Stimulated activated naive CD8-positive, alpha-beta T cell treated with anti-CD3 and anti-CD28 coated beads, Interleukin-15, amount 100 ng/mL, for 72 hours (primary cell): ENCODE measurements around the gene NCDN.
"Not testable (repeated sequence)": the region's sequence is repeated elsewhere in the genome, so short reads cannot be mapped to it uniquely, and the experiment has no call there.

Experiments
- ATAC-seq: fragments of 150-1000 bp; cut with Tn5 transposase; 2 replicates; pipeline ENCODE4 v1.10.0; 2021; ENCODE audit warnings: mild to moderate bottlenecking, moderate library complexity
- DNase-seq, 2 donors: peaks; one replicate each; pipeline ENCODE4 v3.0.0; 2021 to 2022
- H3K27ac Mint-ChIP-seq, 2 donors: one replicate each; pipeline ENCODE4 v1.8.0; 2022; ENCODE audit warnings: mild to moderate bottlenecking in 2 of 2, mixed read lengths in 2 of 2, moderate library complexity in 2 of 2
- H3K27me3 Mint-ChIP-seq: one replicate; pipeline ENCODE4 v1.8.0; 2022; ENCODE audit warnings: mixed read lengths
- H3K4me1 Mint-ChIP-seq: one replicate; pipeline ENCODE4 v1.8.0; 2022; ENCODE audit warnings: mild to moderate bottlenecking, mixed read lengths
- H3K4me3 Mint-ChIP-seq, 2 donors: one replicate each; pipeline ENCODE4 v1.8.0; 2022; ENCODE audit warnings: mild to moderate bottlenecking in 2 of 2, mixed read lengths in 2 of 2, moderate library complexity in 1 of 2
- H3K9me3 Mint-ChIP-seq, 2 donors: one replicate each; pipeline ENCODE4 v1.8.0; 2022; ENCODE audit warnings: mixed read lengths in 2 of 2

The NCDN gene

DNA sequence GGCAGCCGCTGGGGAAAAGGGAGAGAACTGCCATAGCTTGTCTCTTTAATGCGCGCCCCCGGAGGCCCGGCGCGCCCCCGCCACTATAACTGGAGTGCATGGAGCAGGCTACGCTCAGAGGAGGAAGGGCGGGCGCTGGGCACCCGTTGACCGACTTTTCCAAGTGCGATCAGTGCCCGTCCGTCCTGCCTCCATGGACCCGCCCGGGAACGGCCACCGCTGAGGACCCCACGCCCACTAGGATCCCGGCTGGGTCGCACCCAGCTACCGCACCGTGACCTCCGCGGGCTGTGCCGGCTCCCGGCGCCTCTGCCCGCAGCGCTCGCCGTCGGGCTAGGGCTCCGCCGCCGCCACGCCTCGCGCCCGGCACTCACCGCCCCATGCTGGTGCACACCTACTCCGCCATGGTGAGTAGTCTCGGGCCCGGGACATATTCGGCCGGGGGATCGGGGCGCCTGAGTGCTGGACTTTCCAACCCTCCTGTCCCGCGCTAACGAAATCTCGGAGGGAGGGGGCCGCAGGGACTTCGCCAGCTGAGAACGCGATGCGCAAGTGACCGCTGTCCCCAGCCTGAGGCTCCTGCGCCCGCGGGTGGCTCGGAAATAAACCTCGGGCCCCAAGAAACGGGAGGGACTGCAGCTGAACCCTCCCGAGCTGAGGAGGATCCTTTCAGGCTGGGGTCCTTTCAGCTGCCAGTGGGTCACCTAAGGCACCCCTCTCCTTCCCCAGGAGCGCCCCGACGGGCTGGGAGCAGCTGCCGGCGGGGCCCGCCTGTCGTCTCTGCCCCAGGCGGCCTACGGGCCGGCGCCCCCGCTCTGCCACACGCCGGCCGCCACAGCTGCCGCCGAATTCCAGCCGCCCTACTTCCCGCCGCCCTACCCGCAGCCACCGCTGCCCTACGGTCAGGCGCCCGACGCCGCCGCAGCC lies 15.9 kb downstream of the NCDN start, which contains the start of gene TFAP2E:
TFAP2E (plus strand) TSS at position 117 of the 927 bp plus-strand sequence; CDS start at position 381, 264 bp downstream.
- peak within 1 kb of the TSS in 1 of 2 donors; percentile 46 for H3K4me3 Mint-ChIP-seq
- H3K27ac Mint-ChIP-seq: no peak within 1 kb of the TSS
- DNase-seq (no peak), ATAC-seq (no peak)
- no peaks in the 10 kb centered on the region for H3K9me3 Mint-ChIP-seq
- H3K4me1 Mint-ChIP-seq: peaks cover 33% of the 10 kb centered on the region
- H3K27me3 Mint-ChIP-seq: peaks cover 41% of the 10 kb centered on the region

DNA sequence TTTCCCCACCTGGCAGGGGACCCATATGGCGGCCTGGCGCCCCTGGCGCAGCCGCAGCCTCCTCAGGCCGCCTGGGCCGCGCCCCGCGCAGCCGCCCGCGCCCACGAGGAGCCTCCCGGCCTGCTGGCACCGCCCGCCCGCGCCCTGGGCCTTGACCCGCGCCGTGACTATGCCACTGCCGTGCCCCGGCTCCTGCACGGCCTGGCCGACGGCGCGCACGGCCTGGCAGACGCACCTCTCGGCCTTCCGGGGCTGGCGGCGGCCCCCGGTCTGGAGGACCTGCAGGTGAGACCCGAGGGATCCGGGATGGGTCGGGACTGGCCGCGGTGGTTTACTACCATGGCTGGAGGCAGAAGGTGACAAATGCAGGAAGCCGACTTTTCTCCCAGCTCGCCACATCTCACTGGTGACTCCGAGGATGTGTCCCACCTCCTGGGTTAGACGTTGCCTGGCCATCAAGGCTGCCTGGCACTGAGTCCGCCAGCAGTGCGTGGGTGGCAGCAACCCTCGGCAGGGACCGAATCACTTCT lies 16.6 kb downstream of the NCDN start:
- Mint-ChIP-seq H3K4me3 (no peak overlapping the region), H3K9me3 (no peaks in the 10 kb centered on the region), H3K4me1 (peaks cover 29% of the 10 kb centered on the region), H3K27ac (no peak overlapping the region), H3K27me3 (peaks cover 41% of the 10 kb centered on the region)
- no peak for DNase-seq
- peak; percentile 11 for ATAC-seq

DNA sequence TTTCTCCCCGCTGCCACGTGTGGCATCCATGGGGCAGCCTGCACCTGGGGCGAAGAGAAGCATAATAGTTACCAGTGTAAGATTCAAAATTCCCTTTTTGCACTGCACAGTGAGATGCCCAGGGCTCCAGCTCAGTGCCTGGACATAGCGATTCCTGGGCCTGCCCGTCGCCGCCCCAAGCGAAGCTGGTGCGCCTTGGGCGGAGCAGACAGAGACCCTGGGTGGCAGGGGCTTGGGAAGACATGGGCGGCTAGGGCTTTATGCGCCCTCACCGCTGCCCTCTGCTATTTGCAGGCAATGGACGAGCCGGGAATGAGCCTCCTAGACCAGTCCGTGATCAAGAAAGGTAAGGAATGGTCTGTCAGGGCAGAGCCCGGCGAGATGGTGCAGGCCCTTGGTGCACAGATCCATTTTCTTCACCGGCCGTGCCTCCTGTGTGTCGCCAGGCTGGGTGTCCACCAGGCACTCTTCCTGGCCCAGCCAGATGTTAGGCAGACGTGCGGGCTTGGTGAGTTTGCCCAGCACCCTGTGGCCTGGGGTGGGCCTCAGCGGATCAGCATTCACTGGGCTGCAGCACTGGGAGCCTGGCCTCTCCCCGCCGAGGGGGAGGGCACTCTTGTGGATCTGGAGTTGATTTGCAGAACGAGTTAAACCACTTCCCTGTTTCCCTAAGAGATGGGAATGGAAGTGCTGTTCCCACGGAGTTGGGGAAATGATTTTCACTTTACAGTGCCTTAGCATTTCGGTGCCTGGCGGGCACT lies 17.2 kb downstream of the NCDN start:
- no peak overlapping the region for H3K27ac Mint-ChIP-seq
- DNase-seq: no peak
- no peak for ATAC-seq
- H3K9me3 Mint-ChIP-seq: no peaks in the 10 kb centered on the region
- no peak overlapping the region for H3K4me3 Mint-ChIP-seq
- peaks cover 41% of the 10 kb centered on the region for H3K27me3 Mint-ChIP-seq
- peaks cover 28% of the 10 kb centered on the region for H3K4me1 Mint-ChIP-seq

DNA sequence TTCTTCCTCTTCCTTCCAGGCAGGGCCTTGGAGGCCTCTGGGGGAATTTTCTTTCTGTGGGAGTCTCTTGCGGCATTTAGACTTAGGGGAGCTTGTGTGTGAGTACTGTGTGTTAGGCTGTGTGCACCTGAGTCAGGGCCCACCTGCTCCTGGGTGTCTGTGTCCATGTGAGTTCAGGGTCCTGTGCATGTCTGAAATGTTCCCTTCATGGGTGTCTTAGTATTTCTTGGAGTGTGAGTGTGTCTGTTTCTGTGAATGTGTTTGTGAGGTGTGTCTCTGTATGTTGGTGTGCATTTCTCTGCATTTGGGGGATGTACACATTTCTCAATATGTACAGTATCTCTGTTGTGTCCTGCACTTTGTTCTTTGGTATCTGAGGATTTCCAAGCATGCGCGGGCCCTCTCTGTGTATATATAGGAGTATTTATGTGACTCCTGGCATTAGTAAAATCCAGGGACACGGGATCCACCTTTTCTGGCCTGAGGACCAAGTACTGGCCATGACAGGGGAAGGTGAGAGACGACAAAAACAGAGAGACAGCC lies 17.9 kb downstream of the NCDN start:
- DNase-seq (no peak), ATAC-seq (no peak)
- H3K4me1 Mint-ChIP-seq: peaks cover 28% of the 10 kb centered on the region
- no peak overlapping the region for H3K4me3 Mint-ChIP-seq
- peaks cover 41% of the 10 kb centered on the region for H3K27me3 Mint-ChIP-seq
- H3K27ac Mint-ChIP-seq: no peak overlapping the region
- H3K9me3 Mint-ChIP-seq: no peaks in the 10 kb centered on the region

DNA sequence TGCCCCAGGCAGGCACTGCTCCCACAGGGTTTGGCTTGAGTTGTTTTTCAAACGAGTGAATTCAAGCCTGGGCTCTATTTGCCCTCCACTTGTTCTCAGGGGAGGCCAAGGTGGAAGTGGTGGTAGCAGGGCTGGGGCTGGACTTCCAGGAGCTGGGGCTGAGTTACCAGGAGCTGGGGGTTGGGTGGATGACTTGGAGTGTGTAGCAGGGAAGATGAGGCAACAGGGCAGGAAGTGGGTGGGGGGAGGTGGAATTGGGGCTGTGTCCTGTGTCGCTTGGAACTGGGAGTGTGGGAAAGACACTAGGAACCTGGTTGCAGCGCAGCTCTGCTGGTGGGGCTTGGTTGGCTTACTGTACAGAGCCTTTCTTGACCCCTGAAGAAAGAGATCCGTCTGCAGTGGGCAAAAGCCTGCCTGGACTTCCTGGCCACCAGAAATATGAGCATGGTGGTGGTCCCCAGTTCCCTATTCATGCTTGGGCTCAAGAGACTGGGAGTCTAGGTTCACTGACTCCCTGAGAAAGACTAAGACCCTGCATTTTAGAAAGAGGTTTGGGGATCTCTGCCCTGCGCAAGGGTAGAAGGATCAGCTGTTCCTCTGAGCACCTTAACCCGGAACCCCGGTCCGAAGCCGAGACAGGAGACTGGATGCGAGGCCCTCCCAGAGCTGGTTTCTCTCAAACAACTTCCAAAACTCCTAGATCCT lies 18.6 kb downstream of the NCDN start:
- Mint-ChIP-seq H3K27ac (peak overlapping the region; percentile 80 to 91), H3K4me1 (peaks cover 28% of the 10 kb centered on the region)

GRCh38 chr1:35576766-35577070 lies 19.1 kb downstream of the NCDN start:
- Mint-ChIP-seq H3K4me3 (peak overlapping the region; percentile 87 to 94), H3K4me1 (peaks cover 28% of the 10 kb centered on the region), H3K27me3 (peaks cover 41% of the 10 kb centered on the region), H3K27ac (peak overlapping the region; percentile 80 to 91)
- ATAC-seq, H3K9me3 Mint-ChIP-seq, DNase-seq: not testable (repeated sequence)

More for the DNA sequence above, 18.6 kb downstream of the NCDN start:
- no peak for ATAC-seq
- Mint-ChIP-seq H3K27me3 (peaks cover 41% of the 10 kb centered on the region), H3K9me3 (no peaks in the 10 kb centered on the region), H3K4me3 (peak overlapping the region; percentile 79 to 80)
- DNase-seq: no peak

- ATAC-seq (peak; percentile 90), DNase-seq (peak; percentile 68 to 79)
- Mint-ChIP-seq H3K27ac (peak overlapping the region; percentile 97), H3K27me3 (peaks cover 35% of the 10 kb centered on the region), H3K9me3 (no peaks in the 10 kb centered on the region), H3K4me3 (peak overlapping the region; percentile 87 to 94), H3K4me1 (peaks cover 28% of the 10 kb centered on the region)
These were observed 19.7 kb downstream of the NCDN start for GRCh38 chr1:35577071-35577998.

GRCh38 chr1:35580949-35581388 lies 23.4 kb downstream of the NCDN start:
- Mint-ChIP-seq H3K4me1 (peaks cover 24% of the 10 kb centered on the region), H3K9me3 (no peaks in the 10 kb centered on the region), H3K4me3 (no peak overlapping the region), H3K27ac (no peak overlapping the region), H3K27me3 (peaks cover 15% of the 10 kb centered on the region)
- DNase-seq (no peak), ATAC-seq (no peak)

DNA sequence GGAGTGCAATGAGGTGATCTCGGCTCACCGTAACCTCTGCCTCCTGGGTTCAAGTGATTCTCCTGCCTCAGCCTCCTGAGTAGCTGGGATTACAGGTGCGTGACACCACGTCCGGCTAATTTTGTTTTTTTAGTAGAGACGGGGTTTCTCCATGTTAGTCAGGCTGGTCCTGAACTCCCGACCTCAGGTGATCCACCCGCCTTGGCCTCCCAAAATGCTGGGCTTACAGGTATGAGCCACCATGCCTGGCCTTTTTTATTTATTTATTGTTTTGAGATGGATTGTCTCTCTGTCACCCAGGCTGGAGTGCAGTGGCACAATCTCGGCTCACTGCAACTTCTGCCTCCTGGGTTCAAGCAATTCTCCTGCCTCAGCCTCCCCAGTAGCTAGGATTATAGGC lies 24.0 kb downstream of the NCDN start:
- not testable (repeated sequence) for H3K9me3 Mint-ChIP-seq, ATAC-seq, H3K27ac Mint-ChIP-seq, DNase-seq, H3K27me3 Mint-ChIP-seq, H3K4me3 Mint-ChIP-seq
- H3K4me1 Mint-ChIP-seq: peaks cover 18% of the 10 kb centered on the region

GRCh38 chr1:35585281-35585680 lies 27.7 kb downstream of the NCDN start:
- H3K4me3 Mint-ChIP-seq: no peak overlapping the region
- no peaks in the 10 kb centered on the region for H3K4me1 Mint-ChIP-seq
- H3K27me3 Mint-ChIP-seq: no peaks in the 10 kb centered on the region
- H3K9me3 Mint-ChIP-seq: no peaks in the 10 kb centered on the region
- no peak overlapping the region for H3K27ac Mint-ChIP-seq
- no peak for ATAC-seq
- DNase-seq: no peak

- not testable (repeated sequence) for H3K4me3 Mint-ChIP-seq, H3K4me1 Mint-ChIP-seq, ATAC-seq, H3K27me3 Mint-ChIP-seq, H3K27ac Mint-ChIP-seq, H3K9me3 Mint-ChIP-seq, DNase-seq
These were observed 28.2 kb downstream of the NCDN start for GRCh38 chr1:35585805-35586204.

GRCh38 chr1:35586808-35587207 lies 29.2 kb downstream of the NCDN start:
- Mint-ChIP-seq H3K4me1 (no peaks in the 10 kb centered on the region), H3K4me3 (no peak overlapping the region), H3K9me3 (no peaks in the 10 kb centered on the region), H3K27ac (peak overlapping the region in 1 of 2 donors; percentile 63), H3K27me3 (no peaks in the 10 kb centered on the region)
- DNase-seq (no peak), ATAC-seq (no peak)

DNA sequence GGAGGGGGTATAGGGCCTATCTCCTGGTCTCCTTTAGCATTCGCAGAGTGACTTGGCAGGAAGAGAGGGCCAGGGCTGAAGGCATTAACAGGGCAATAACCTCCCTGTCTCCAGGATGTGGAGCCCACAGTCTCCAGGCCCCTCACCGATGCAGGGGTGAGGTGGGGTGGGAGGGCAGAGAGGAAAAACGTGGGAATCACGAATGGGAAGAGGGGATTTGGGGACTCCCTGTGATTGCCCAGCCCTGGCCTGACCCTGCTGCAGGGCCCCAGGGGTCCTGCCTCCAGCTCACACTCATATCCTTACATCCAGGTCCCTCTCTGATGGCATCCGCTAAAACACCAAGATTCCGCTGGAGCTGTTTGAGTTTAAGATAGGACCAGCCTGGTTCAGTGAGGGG lies 30.1 kb downstream of the NCDN start:
- no peak for DNase-seq
- Mint-ChIP-seq H3K9me3 (no peaks in the 10 kb centered on the region), H3K27ac (no peak overlapping the region), H3K4me1 (no peaks in the 10 kb centered on the region), H3K4me3 (no peak overlapping the region), H3K27me3 (no peaks in the 10 kb centered on the region)
- no peak for ATAC-seq

DNA sequence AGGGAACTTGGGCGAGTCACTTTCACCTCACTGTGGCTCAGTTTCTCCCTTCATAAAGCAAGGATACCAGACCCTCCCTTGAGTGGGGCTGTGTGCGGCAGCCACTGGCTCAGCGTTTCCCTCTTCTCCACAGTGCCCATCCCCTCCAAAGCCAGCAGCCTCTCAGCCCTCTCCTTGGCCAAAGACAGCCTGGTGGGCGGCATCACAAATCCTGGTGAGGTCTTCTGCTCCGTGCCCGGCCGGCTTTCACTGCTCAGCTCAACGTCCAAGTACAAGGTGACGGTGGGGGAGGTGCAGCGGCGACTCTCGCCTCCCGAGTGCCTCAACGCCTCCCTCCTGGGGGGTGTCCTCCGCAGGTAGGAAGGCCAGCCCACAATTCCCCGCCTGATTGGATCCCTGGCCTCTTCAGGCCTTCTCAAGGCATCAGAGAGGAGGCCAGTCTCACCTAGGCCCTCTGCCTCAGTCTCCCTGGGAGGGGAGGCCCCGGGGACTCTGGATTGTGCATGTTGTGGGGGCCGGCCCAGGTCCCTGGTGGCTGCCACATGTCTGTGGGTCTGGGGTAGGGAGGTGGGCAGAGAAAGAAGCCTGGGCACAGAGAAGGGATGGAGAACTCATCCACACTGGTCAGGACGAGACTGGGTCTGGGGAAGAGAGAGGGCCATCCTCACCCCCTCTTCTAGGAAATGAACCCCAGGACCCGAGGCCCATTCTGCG lies 30.8 kb downstream of the NCDN start:
- DNase-seq (no peak), ATAC-seq (no peak)
- H3K27ac Mint-ChIP-seq: no peak overlapping the region
- H3K4me1 Mint-ChIP-seq: no peaks in the 10 kb centered on the region
- H3K4me3 Mint-ChIP-seq: no peak overlapping the region
- no peaks in the 10 kb centered on the region for H3K27me3 Mint-ChIP-seq
- H3K9me3 Mint-ChIP-seq: no peaks in the 10 kb centered on the region
